Stimulated activated CD8-positive, alpha-beta memory T cell treated with anti-CD3 and anti-CD28 coated beads, Interleukin-4, amount 100 ng/mL, for 48 hours (primary cell): Measurements from ENCODE around the gene YEATS2.
"Not testable (repeated sequence)": the region's sequence is repeated elsewhere in the genome, so short reads cannot be mapped to it uniquely, and the experiment has no call there.

Experiments
- DNase-seq: peaks from one replicate; pipeline ENCODE4 v3.0.0-alpha.2; 2020

The YEATS2 gene

GRCh38 chr3:183718012-183718411 is 20.4 kb downstream of the YEATS2 start:
- DNase-seq = no peak

- no peak for DNase-seq
Observed at GRCh38 chr3:183725387-183725786, 27.8 kb downstream of the YEATS2 start.

GRCh38 chr3:183728204-183728603 is 30.6 kb downstream of the YEATS2 start:
- no peak for DNase-seq

- no peak for DNase-seq
Observed at GRCh38 chr3:183730361-183730760, 32.8 kb downstream of the YEATS2 start.

- DNase-seq = no peak
Observed at GRCh38 chr3:183731611-183732010, 34.0 kb downstream of the YEATS2 start.

DNA sequence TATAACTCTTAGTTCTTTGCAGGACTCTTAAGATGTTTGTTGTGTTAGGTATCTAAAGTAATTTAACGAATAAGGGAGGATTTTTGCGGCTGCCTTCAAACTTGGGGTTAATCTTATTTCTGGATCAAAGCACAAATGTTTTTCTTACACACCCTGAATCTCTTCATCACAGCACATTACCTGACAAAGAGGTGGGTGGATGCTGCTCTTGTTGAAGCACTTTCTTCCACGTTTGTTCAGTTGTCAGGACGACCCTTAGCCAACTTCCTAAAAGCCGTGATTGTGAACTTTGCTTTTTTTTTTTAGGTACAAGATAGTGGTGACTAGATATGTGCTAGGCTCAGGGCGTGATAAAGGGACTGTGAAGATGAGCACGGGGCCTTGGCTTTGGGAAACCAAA is 36.0 kb downstream of the YEATS2 start:
- no peak for DNase-seq

- DNase-seq = no peak
Observed at GRCh38 chr3:183734750-183735494, 37.3 kb downstream of the YEATS2 start.

DNA sequence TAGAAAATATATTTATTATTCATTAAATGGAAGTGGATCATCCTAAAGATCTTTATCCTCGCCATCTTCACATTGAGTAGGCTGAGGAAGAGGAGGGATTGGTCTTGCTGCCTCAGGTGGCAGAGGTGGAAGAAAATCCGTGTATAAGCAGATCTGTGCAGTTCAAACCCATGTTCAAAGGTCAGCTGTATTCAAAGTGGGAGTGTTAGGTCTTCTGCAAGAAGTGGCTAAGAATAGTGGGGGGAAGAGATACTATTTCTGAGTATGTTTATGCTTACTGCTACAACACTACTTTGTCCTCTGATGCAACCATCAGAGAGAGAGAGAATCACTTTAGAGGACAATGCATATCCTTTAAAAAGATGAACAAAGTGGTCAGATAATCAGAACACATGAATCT is 39.5 kb downstream of the YEATS2 start:
- DNase-seq = no peak

GRCh38 chr3:183740154-183740553 is 42.6 kb downstream of the YEATS2 start:
- not testable (repeated sequence) for DNase-seq

- DNase-seq = no peak
Observed at GRCh38 chr3:183743231-183743630, 45.6 kb downstream of the YEATS2 start.

GRCh38 chr3:183745300-183746098 is 47.9 kb downstream of the YEATS2 start:
- no peak for DNase-seq

DNA sequence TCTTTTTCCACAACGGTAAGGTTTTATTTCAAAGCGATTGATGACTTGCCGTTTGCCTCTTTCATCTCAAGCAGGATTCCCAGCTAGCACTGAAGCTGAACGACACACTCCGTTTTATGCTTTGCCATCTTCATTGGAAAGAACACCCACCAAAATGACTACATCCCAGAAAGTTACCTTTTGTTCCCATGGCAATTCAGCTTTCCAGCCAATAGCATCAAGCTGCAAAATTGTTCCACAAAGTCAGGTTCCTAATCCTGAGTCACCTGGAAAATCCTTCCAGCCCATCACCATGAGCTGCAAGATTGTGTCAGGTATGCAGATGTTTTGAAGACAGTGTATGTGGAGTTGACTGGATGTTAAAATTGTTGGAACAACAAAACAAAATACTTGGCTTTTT is 56.5 kb downstream of the YEATS2 start:
- no peak for DNase-seq

GRCh38 chr3:183762304-183762703 is 64.7 kb downstream of the YEATS2 start:
- DNase-seq = no peak

- DNase-seq = no peak
Observed at GRCh38 chr3:183764847-183765731, 67.5 kb downstream of the YEATS2 start.

DNA sequence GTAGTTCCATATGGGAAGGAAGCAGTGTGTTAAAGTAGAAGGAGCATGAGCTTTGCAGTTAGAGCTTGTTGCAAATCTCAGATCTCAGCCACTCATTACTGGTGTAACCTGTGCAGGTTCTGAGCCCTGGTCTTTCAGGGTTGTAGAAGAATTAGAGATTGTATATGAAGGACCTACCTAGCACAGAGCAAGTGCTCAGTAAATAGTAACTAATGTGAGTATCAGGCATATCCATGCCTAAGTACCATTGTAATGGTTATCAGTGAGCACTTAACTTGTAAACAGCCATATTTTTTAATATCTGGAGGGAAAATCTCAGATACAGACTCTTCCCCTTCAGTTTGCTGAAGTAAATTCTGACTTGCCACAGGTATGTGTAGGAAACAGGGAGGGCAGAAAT is 68.5 kb downstream of the YEATS2 start:
- no peak for DNase-seq

GRCh38 chr3:183766745-183767606 is 69.4 kb downstream of the YEATS2 start:
- peak; percentile 77 for DNase-seq

DNA sequence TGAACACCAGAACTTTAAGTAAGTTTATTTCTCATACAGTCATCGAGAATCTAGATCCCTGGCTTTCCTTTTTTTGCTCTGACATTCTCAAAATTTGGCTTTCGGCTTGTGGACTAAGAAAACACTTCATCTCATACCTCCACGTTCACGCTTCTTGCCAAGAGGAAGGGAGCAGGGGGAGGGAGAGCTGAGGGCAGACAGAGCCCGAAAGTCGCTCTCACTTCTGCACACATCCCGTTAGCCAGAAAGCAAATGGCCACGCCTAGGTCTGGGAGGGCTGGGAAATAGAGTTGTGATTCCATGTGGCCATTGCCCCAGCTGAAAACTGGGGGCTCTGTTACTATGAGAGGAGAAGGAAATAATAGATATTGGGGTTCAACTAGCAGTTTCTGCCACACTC is 70.5 kb downstream of the YEATS2 start:
- DNase-seq = no peak

DNA sequence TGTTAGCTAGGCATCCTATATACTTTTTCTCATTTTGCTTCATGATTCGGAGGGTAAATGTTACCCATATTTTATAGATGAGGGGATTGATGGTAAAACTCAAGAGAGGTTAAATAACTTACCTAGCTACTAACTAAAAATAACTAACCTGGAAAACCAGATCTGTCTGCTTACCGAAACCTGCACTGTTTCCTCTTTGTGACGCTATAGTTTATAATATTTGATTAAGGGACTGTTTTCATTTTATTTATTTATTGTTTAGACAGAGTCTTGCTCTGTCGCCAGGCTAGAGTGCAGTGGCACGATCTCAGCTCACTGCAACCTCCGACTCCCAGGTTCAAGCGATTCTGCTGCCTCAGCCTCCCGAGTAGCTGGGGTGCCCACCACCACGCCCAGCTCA is 71.9 kb downstream of the YEATS2 start:
- no peak for DNase-seq

DNA sequence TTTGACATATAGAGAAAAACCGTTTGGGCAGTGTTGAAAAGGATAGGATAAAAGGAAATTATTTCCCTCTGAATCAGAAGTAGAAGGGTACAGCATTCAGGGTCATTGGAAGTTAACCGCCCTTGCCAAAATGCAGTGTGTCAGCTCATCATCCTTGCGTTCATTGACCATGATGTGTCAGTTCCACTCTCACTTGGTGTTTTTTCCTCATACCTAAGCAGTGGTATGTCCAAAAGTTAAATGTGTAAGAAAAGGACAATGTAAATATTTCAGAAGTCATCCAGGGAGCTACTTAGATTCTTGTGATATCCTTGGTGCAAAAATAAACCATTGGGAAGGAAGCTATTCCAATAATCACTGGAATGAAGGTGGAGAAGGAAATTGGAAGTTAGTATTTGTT is 77.0 kb downstream of the YEATS2 start:
- DNase-seq = no peak

GRCh38 chr3:183775781-183776180 is 78.2 kb downstream of the YEATS2 start:
- DNase-seq = no peak

GRCh38 chr3:183776451-183776850 is 78.9 kb downstream of the YEATS2 start:
- DNase-seq = not testable (repeated sequence)

DNA sequence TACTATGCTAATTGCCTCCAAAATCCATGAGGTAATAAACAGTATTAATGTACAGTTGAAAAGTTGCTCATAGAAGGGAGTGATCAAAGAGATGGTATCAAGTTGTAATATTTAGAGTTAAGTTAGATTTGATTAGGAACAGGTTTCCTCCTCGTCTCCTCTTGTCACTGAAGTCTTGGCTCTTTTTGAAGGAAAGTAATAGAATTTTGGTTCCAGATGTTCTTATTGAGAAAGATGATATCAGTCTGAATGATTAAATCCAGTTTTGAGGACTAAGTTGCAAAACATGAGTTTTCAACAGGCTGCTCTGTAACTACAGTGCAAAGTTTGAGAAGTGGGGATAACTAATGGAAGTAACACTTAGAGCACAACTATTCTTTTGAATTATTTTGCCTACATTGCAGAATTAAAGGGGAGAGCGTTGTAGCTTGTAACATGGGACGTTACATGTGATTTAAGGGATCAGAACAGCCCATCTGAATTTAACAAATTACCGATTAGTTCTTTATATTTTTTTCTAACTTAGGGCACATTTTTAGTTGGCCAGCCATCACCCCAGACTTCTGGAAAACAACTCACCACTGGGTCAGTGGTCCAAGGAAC is 79.5 kb downstream of the YEATS2 start:
- DNase-seq = no peak
